Stimulated activated CD4-positive, alpha-beta T cell treated with anti-CD3 and anti-CD28 coated beads, TNF-alpha, amount 100 ng/mL, for 48 hours (primary cell): ENCODE results near the gene CBARP.
"Not testable (repeated sequence)": the region's sequence is repeated elsewhere in the genome, so short reads cannot be mapped to it uniquely, and the experiment has no call there.

Experiments used
- DNase-seq, 3 donors: peaks; one replicate each; pipeline ENCODE4 v3.0.0-alpha.2; 2020; ENCODE audit warnings: low read depth in 3 of 3

The CBARP gene

DNA sequence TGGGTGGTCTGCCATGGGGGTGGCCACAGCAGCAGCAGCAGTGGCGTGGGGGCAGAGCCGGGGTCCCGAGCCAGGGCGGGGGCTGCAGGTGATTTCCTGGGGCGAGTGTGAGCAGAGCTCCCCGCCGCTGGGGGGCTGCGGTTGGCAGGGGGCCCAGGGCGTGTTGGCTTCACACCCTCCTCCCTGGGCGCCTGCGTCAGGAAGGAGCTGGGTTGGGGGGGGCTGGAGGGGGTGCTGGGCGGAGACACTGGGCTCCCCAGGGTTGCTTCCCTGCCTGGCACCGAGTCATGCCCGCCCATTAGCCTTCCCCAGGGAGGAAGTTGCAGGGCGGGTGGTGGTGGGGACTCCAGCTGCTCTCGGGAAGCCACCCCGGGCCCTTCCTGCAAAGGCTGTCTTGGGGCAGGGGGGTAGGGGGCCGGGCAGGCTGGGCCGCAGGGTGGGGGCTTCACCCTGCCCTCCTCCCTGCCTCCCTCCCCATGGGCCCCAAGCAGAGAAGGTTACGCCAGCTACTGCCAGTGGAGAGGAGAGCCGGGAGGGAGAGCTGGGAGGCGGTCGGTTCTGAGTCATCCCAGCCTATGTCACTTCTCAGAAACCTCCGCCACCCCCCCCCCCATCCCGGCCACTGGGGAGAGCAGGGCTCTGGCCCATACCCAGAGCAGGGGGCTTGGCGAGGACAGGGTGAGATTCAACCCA is 15.2 kb upstream of the CBARP start:
- peak; percentile 57 to 64 (median 63) for DNase-seq

DNA sequence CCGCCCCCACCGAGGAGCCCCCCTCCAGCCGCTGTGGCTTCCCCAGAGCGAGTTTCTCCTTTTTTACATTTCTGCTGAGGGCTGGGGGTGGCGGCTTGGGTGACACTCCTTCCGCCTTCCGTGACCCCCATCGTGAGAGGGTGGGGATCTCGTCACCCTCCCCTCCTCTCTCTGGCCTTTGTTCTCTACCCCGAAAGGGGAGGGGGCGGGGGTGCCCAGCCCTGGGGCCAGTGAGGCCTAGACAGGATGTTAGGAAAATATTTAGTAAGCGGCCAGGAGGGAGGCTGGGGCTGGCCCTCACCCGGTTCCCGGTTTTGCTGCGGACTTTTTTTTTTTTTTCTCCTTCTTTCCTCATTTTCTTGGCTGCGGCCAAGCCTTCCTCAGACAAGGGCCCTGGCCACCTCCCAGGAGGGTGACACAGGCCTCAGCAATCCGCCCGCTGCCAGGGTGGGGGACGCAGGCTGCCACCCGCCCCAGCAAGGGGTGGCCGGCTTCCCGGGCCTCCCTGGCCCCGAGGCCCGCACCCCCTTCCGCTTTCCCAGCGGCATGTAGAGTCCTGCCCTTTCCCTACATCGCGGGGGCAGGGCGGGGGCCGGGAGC is 14.5 kb upstream of the CBARP start:
- no peak for DNase-seq

DNA sequence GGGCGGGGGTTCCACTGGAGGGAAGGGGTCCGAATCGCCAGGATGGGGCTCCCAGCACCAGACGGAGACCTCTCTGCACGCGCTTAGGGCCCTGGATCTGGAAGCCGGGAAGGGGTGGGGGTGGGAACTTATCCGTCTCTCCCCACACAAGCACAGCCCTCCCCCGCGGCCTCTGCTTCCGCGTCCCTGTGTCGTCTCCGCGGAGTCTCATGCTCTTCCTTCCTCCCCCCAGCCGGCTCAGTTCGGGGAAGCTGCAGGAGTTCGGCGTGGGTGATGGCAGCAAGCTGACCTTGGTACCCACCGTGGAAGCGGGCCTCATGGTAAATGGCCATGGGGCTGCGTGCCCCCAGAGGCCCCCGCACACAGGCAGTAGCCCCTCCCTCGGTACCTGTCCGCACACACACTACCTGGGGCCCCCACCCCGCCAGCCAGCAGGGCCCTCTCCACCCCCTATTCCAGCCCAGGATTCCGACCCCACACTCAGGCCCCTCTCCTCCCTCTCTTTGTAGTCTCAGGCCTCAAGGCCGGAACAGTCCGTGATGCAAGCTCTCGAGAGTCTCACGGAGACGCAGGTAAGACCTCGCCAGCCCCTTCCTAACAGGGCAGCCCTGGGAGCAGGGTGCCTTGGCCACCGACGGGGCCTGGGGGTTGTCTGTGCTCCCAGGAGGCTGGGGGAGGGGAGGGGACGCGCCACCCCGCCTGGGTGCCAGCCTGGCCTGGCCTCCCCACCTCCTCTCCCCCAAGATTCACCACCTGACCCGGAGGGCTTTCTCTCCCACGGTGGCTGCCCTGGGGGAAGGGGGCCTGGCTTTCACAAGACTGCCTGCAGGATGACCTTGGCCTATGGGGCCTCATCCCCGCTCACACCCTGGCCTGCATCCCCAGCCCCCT is 13.8 kb upstream of the CBARP start:
- DNase-seq, result peak in 1 of 3 donors; percentile 58

DNA sequence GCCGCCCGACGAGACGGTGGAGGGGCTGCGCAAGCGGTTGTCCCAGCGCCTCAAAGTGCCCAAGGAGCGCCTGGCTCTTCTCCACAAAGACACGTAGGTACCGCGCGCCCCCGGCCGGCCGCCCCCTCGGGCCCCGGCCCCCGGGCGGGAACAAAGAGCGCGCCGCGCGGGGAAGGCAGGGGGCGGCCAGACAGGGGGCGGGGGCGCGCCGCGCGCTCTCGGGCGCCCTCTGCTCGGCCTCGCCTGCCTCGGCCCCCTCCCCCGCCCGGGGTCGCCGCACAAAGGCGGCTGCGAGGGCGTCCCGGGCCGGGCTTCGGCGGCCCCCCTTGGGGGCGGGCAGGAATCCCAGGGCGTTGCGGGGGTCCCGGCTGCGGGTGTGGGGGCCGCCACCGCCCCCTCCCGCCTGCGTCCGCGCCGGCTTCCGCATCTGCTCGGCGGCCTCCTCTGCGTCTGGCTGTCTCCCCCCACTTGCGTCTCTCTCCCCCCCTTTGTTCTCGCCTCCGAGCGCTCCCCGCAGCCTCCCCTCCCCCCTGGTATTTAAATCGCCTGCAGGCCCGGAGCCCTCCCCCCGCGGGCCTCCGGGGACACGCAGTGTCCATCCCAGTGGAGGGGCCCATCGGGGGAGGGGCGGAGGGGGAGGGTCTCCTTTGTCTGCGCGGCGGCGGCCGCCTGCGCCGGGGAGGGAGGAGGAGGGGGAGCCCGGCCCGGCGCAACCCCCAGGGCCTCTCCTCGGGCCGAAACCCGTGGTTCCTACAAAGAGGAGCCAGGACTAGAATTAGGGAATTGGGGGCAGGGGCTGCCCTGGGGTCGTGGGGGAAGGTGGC is 12.8 kb upstream of the CBARP start:
- no peak for DNase-seq

DNA sequence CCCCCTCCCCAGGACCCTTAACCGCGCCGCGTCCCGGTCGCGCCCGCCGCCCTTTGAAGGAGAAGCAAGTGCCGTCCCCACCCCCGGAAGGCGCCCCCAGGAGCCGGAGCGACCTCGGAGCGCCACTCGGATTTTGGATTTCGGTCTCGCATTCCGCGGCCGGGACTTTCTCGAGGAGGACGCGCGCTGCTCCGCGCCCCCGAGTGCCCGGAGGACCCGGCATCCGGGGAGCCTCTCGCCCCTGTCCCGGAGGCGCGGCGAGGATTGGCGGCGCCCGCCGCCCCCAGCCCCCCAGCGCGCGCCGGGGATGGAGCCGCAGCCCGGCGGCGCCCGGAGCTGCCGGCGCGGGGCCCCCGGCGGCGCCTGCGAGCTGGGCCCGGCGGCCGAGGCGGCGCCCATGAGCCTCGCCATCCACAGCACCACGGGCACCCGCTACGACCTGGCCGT is 12.2 kb upstream of the CBARP start:
- no peak for DNase-seq

DNA sequence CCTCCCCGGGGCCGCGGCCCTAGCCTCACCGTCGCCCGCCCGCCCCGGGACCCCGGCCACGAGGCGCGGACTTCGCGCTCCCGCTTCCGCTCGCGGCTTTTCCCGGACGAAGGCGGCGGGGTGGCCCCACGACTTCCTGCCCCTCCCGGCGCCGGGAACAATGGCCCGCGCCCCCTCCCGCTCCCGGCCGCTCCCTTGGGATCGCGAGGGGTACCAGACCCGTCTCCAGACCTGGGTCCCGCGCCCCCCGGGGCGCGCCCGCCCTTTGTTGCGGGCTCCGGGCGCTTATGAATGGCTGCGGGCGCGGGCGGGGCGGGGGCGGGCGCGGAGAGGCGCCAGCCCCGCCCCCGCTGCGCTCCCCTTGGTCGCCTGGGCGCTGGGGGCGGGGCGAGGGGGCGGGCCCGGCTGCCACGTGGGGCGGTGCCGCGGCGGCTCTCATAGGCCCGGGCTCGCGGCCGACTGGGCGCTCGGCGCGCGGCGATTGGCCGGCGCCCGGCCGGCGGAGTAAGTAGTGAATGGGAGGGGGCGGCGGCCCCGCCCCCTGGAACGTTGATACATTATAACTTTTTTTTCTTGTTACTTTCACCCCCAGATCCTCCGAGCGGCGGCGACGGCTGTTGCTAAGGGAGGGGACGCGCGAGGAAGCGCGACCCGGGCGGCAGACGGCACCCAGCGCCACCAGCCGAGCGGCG is 11.6 kb upstream of the CBARP start:
- DNase-seq, result peak; percentile 90 to 92 (median 92)

DNA sequence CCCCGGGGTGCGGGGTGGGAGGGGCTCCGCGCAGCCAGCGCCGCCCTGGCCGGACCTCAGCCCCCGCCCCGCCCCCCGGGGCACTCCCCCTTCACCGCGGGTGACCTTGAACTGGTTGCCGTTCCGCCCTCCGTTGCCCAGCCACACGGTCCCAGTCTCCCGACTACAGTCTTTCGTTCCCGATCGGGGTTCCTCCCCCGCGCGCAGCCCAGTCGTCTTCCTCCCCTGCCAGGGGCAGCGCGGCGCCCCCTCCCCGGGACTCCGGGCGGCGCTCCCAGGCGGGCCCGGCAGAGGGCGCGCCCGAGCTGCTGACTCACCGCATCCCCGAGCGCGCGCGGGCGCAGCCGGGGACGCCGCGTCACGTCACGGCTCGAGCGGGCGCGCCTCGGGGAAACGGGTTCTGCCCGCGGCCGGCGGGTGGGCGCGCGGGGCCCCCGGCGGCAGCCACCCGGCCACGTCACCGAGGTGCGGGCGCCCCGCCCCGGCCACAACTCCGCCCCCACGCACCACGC is 11.0 kb upstream of the CBARP start:
- DNase-seq, result peak; percentile 58 to 74 (median 69)

DNA sequence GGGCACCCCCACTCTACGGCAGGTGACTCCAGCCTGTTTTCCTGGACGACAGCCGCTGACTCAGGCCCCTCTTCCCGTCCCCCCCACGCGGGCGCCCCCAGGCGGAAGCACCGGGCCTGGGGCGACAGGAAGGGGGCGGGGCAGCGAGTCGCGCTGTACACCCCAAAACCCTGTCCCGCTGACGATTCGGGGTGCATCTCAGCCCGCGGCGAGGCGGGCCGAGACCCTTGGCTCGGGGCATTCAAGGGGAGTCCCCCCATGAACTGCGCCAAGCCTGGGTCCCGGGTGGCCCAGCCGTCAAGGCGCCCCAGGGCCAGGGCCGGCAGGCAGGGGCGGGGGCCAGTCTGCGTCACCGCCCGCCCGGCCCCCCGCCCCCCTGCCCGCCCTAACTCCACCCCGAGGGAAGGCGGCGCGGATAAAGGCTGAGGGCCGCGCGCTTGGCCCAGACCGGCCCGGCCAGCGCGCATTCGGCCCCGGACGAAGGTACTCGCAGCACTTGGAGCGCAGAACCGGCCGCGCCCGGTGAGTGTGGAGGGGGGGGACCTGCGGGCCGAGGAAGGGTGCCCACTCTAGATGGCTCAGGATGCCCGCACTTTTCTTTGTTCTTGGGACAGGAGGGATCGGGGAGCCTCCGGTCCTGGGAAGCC is 10.5 kb upstream of the CBARP start, which contains the start of gene MIDN:
Gene MIDN (plus strand): TSS at position 445 of the 647 bp plus-strand sequence. CDS start 1,714 bp downstream, outside the sequence.
- peak in 1 of 3 donors; percentile 71 for DNase-seq

DNA sequence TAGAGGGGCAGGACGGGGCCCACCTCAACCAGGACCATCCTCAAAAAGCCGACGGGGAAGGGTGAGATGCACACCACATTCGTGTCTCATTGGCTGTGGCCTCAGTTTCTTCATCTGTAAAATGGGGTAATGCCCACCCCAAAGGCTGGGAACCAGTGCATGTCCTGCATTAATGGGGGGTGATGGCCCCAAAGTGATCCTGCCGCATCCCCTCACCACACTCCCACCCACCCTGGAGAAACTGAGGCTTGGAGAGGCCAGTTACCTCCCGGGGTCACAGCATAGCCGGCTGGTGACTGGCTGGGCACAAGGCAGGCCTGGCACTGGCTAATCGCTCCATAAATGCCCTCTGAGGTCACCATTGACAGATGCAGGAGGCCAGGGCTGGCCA is 9.9 kb upstream of the CBARP start:
- no peak for DNase-seq

DNA sequence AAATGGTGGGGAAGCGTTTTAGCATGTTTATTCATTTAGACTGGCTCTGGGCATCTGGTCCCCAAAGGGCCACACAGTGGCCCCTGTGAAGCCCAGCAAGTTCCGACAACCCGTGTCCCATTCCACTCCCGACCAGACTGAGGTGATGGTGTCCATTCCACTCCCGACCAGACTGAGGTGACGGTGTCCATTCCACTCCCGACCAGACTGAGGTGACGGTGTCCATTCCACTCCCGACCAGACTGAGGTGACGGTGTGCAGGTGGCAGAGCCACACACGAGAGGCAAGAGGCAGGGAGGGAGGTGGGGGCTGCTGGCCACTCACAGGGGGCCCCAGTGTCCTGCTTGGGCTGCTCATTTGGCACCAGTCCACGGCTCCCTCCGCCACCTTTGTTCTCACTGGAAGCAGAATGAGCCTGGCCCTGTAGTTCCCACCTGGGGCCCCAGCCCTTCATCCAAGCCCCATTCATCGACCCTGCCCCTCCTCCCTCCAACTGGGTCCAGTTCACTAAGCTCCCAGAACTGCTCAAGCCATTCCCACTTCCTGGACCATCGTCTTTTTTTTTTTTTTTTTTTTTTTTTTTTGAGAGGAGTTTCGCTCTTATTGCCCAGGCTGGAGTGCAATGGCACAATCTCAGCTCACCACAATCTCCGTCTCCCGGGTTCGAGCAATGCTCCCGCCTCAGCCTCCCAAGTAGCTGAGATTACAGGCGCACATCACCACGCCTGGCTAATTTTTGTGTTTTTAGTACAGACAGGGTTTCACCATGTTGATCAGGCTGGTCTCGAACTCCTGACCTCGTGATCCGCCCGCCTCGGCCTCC is 8.7 kb upstream of the CBARP start:
- DNase-seq, result not testable (repeated sequence)

DNA sequence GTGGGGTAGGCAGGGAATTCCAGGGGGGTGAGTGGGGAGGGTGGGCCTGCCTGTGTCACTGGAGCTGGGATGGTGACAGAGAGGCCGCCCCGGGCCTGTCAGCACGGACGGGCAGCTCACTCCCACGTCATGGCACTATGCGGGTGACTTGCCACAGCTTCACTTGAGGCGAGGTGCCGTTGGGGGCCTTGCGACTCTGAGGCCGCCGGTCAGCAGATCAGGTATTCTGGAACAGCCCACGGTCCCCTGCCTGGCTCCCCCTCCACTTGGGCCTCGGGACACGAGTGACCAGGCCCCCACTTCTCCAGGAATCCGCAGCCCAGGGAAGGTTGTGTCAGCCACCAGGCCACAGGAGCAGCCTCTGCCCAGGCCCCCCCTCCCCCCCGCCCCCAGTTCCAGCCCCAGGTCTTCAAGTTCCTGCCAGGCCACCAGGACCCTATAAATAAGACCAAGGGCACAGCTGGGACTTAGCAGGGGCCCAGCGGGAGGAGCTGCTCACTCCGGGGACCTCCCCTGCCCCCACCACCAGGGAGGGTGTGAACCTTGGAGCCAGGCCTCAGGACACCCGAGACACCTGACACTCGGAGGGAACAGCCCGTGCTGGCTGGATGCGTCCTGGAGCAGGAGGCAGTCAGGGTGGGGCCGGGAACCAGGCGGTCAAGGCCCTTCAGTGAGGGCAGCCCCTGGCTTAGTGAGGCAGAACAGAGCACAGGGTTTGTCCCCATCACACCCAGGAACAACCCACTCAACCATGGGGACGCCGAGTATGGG is 7.9 kb upstream of the CBARP start:
- DNase-seq, result no peak

DNA sequence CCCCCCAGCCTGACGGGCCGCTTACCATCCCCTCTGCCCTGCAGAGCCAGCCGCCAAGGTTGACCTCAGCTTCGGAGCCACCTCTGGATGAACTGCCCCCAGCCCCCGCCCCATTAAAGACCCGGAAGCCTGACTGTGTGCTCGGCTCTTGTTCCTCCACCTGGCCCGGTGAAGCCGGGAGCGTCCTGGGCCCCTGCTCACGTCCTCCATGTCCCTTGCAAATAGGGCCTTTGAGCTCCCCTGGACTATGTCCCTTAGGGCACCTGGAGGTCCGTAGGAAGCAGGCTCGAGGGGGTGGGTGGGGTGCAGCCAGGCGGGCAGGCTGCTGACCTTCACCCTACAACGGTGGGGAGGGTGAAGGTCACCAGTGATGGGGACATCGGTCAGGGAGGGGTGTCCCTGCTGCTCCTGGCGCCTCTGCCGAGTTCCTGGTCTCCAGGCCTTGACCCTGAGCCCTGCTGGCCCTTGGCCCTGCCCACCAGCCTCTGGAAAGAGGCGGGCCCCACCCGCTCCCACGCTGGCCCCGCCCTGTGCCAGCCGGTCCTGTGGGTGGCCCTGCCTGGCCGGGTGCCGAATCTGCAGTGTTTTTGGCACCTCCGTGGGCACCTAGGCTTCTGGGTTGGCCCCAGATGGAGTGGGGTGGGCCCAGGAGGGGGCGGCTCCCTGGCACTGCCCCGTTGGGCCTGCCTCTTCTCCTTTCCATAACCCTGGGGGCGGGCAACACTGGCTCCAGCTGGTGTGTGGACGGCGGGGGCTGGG is 7.1 kb upstream of the CBARP start:
- no peak for DNase-seq

DNA sequence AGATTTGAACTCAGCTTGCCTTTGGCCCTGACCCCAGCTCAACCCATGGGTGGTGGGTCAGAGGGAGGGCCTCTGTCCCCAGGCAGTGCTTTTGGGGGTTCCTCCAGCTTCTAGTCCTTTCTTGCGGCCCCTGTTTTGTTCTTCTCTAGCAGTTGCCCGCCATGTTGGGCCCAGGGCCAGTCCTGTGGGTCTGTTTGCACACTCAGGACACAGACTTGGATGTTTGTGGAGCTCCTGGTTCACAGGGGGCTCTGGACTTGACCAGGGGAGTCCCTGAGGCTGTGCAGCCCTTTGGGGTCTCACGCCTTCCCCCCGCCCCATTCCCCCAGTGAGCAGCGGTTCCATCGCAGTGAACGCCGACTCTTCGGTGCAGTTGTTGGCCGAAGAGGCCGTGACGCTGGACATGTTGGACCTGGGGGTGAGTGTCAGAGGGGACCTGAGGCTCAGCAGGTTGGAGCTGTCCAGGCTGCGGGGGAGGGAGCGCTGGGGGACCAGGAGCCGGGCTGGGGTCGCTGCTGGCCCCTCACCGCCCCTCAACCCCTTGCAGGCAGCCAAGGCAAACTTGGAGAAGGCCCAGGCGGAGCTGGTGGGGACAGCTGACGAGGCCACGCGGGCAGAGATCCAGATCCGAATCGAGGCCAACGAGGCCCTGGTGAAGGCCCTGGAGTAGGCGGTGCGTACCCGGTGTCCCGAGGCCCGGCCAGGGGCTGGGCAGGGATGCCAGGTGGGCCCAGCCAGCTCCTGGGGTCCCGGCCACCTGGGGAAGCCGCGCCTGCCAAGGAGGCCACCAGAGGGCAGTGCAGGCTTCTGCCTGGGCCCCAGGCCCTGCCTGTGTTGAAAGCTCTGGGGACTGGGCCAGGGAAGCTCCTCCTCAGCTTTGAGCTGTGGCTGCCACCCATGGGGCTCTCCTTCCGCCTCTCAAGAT is 6.2 kb upstream of the CBARP start:
- DNase-seq, result peak; percentile 66 to 90 (median 75)

DNA sequence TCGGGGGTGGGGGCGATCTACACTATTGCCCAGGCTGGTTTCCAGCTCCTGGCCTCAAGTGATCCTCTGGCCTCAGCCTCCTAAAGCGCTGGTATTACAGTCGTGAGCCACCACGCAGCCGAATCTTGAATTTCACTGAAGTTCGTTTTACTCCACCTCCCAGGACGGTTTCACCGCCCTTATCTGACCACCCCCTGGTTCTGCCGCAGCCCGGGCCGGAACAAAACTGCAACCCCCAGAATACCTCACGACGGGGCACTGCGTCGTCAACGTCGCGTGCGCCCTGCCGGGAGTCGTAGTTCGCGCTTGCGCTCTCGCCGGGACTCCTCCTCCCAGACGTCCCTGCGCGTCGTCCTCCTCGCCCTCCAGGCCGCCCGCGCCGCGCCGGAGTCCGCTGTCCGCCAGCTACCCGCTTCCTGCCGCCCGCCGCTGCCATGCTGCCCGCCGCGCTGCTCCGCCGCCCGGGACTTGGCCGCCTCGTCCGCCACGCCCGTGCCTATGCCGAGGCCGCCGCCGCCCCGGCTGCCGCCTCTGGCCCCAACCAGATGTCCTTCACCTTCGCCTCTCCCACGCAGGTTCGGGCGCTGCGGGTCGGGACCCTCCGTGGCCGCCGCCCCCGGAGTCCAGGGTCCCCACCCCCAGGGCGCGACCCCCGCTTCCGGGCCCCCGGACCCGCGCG is 3.8 kb upstream of the CBARP start, which contains the start of gene ATP5F1D:
Gene ATP5F1D (plus strand): TSS at position 335 of the 679 bp plus-strand sequence. CDS start 100 bp downstream, at position 435.
- peak; percentile 87 to 98 (median 88) for DNase-seq

DNA sequence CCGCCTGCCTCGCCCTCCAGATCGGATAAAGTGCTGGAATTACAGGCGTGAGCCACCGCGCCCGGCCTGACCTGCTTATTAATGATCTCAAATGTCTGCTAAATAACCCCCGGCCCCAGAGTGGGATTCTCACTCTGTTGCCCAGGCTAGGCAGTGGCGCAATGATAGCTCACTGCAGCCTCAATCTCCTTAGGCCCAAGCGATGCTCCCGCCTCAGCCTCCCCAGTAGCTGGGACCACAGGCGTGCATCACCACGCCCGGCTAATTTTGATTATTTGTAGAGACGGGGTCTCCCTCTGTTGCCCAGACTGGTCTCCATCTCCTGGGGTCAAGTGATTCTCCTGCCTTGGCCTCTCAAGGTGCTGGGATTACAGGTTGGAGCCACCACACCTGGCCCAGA is 3.1 kb upstream of the CBARP start:
- no peak for DNase-seq
